HuH-7.5 (cell line): ENCODE data around the gene PRKAG1.

Experiments
- DNase-seq: peaks from one replicate; pipeline ENCODE4 v3.0.0; 2011; ENCODE audit warnings: low spot score

The PRKAG1 gene

GRCh38 chr12:48981757-48982157 is 36.8 kb downstream of the PRKAG1 start:
- DNase-seq = no peak

GRCh38 chr12:48980953-48981756 is 37.4 kb downstream of the PRKAG1 start:
- peak; percentile 83 for DNase-seq

GRCh38 chr12:48980389-48980952 is 38.1 kb downstream of the PRKAG1 start:
- DNase-seq = peak; percentile 90

- no peak for DNase-seq
Measured at GRCh38 chr12:48979602-48980388, 38.8 kb downstream of the PRKAG1 start.

GRCh38 chr12:48978741-48979601 is 39.6 kb downstream of the PRKAG1 start:
- peak; percentile 61 for DNase-seq

- DNase-seq = no peak
Measured at GRCh38 chr12:48978291-48978740, 40.3 kb downstream of the PRKAG1 start, which contains the start of gene WNT1. Gene WNT1 (plus strand): TSS chr12:48978322. CDS start chr12:48978651, 329 bp downstream.

GRCh38 chr12:48977290-48978281 is 41.0 kb downstream of the PRKAG1 start:
- DNase-seq = peak; percentile 89

GRCh38 chr12:48973941-48974673 is 44.5 kb downstream of the PRKAG1 start:
- no peak for DNase-seq

- DNase-seq = peak; percentile 74
Measured at GRCh38 chr12:48973531-48973930, 45.0 kb downstream of the PRKAG1 start.

- DNase-seq = no peak
Measured at GRCh38 chr12:48972952-48973483, 45.6 kb downstream of the PRKAG1 start.

GRCh38 chr12:48972213-48972951 is 46.2 kb downstream of the PRKAG1 start:
- DNase-seq = no peak

GRCh38 chr12:48970702-48971334 is 47.8 kb downstream of the PRKAG1 start:
- DNase-seq = no peak

- DNase-seq = peak; percentile 74
Measured at GRCh38 chr12:48969833-48970701, 48.5 kb downstream of the PRKAG1 start.

GRCh38 chr12:48969160-48969771 is 49.3 kb downstream of the PRKAG1 start:
- no peak for DNase-seq

GRCh38 chr12:48968467-48968866 is 50.1 kb downstream of the PRKAG1 start:
- DNase-seq = no peak

- no peak for DNase-seq
Measured at GRCh38 chr12:48967991-48968390, 50.6 kb downstream of the PRKAG1 start.
